Naive thymus-derived CD4-positive, alpha-beta T cell (primary cell): ENCODE data around the gene PTPRM. TPM values are rescaled to one million over a fixed set of nuclear protein-coding genes. Genes with fewer than 3 reads are reported as not detected.

ENCODE experiments used
- ATAC-seq: fragments of 150-1000 bp; cut with Tn5 transposase; 2 replicates; pipeline ENCODE4 v1.10.0; 2021; ENCODE audit warnings: mild to moderate bottlenecking, moderate library complexity
- CTCF ChIA-PET: fragments of 350-600 bp; sonication (Branson Sonifier 250); formaldehyde crosslinking; loops from one replicate; lab custom pipeline; 2021; ENCODE audit warnings: antibody characterized with exemption; lab: Charles Lee
- POLR2A ChIA-PET: fragments of 350-600 bp; sonication (Branson Sonifier 250); formaldehyde crosslinking; loops from one replicate; lab custom pipeline; 2021; ENCODE audit warnings: antibody characterized with exemption, inconsistent platforms; lab: Charles Lee
- DNase-seq, 9 donors: peaks; one replicate each; pipeline versions ENCODE4 v3.0.0 to v3.0.0-alpha.2; 2020 to 2022; ENCODE audit warnings: mixed read lengths in 1 of 9
- H3K27ac ChIP-seq: one replicate; pipeline ENCODE4 v1.7.0; 2013; ENCODE audit warnings: mild to moderate bottlenecking, low read depth, low read length, moderate library complexity
- H3K27me3 ChIP-seq, 2 donors: one replicate each; pipeline ENCODE4 v1.7.0; 2013; ENCODE audit warnings: low read length in 2 of 2, mild to moderate bottlenecking in 2 of 2, moderate library complexity in 2 of 2; ENCODE audit not compliant: control insufficient read depth in 2 of 2, insufficient read depth in 2 of 2
- H3K36me3 ChIP-seq, 3 experiments: 1 replicate in 2 of 3; 2 replicates in 1 of 3; pipeline ENCODE4 v1.7.0; 2013; ENCODE audit warnings: low read length in 3 of 3, mild to moderate bottlenecking in 3 of 3, moderate library complexity in 1 of 3; ENCODE audit not compliant: insufficient read depth in 3 of 3, control insufficient read depth in 2 of 3
- H3K4me1 ChIP-seq, 2 donors: one replicate each; pipeline ENCODE4 v1.7.0; 2013; ENCODE audit warnings: low read length in 2 of 2, mild to moderate bottlenecking in 2 of 2, moderate library complexity in 1 of 2; ENCODE audit not compliant: control insufficient read depth in 2 of 2, insufficient read depth in 2 of 2
- H3K4me3 ChIP-seq: 2 replicates; pipeline ENCODE4 v1.7.0; 2013; ENCODE audit warnings: mild to moderate bottlenecking, low read length
- H3K9me3 ChIP-seq, 3 experiments: 1 replicate in 2 of 3; 2 replicates in 1 of 3; pipeline ENCODE4 v1.7.0; 2013; ENCODE audit warnings: low read length in 3 of 3; ENCODE audit not compliant: control insufficient read depth in 2 of 3
- H3K27ac Mint-ChIP-seq, 9 donors: one replicate each; pipeline ENCODE4 v1.8.0; 2020 to 2022; ENCODE audit warnings: mixed read lengths in 9 of 9, mild to moderate bottlenecking in 8 of 9, moderate library complexity in 5 of 9, inconsistent platforms in 2 of 9
- H3K27me3 Mint-ChIP-seq, 5 donors: one replicate each; pipeline ENCODE4 v1.8.0; 2021 to 2022; ENCODE audit warnings: mixed read lengths in 5 of 5, mild to moderate bottlenecking in 1 of 5
- H3K36me3 Mint-ChIP-seq, 5 donors: one replicate each; pipeline ENCODE4 v1.8.0; 2020 to 2022; ENCODE audit warnings: mixed read lengths in 5 of 5, mild to moderate bottlenecking in 3 of 5, inconsistent platforms in 1 of 5
- H3K4me1 Mint-ChIP-seq, 7 donors: one replicate each; pipeline ENCODE4 v1.8.0; 2020 to 2022; ENCODE audit warnings: mixed read lengths in 7 of 7, mild to moderate bottlenecking in 3 of 7, inconsistent platforms in 1 of 7
- H3K4me3 Mint-ChIP-seq, 10 donors: one replicate each; pipeline ENCODE4 v1.8.0; 2020 to 2022; ENCODE audit warnings: mild to moderate bottlenecking in 10 of 10, mixed read lengths in 10 of 10, moderate library complexity in 6 of 10, inconsistent platforms in 2 of 10
- H3K9me3 Mint-ChIP-seq, 11 donors: one replicate each; pipeline ENCODE4 v1.8.0; 2020 to 2022; ENCODE audit warnings: mixed read lengths in 11 of 11, mild to moderate bottlenecking in 4 of 11, inconsistent platforms in 1 of 11, moderate library complexity in 1 of 11
- intact Hi-C, 2 donors: fragments of 100-400 bp; cut with micrococcal nuclease; formaldehyde crosslinking; loops; one replicate each; pipeline ENCODE4 v1.15.1; 2023
- polyA plus RNA-seq, 2 donors: library from polyadenylated mRNA; unstranded; fragments of 300-500 nt; fragmentation: Illumina TruSeq; gene quantifications; one replicate each; pipeline ENCODE4 v1.2.3, GENCODE V29; 2021
- total RNA-seq, 6 experiments: library from RNA in 5 of 6; stranded (reverse) in 5 of 6; gene quantifications; 1 replicate in 5 of 6; 2 replicates in 1 of 6; pipeline ENCODE4 v1.2.3 and lab custom pipeline; 2021 to 2026

Gene PTPRM
- total and polyA plus RNA-seq, 7 experiments from 2014 or later, result 3.8 to 21.2 (median 8.4) TPM

- Mint-ChIP-seq H3K36me3 (peaks cover 0 to 4% (median 1%) of the 10 kb centered on the region in 5 donors), H3K4me1 (no peaks in the 10 kb centered on the region), H3K27ac (no peak overlapping the region), H3K4me3 (no peak overlapping the region), H3K9me3 (peaks cover 0 to 5% (median 0%) of the 10 kb centered on the region in 11 donors), H3K27me3 (peaks cover 0 to under 1% (median 0%) of the 10 kb centered on the region in 5 donors)
- Histone ChIP-seq H3K36me3 (no peaks in the 10 kb centered on the region), H3K27me3 (no peaks in the 10 kb centered on the region), H3K4me3 (no peak overlapping the region), H3K4me1 (no peaks in the 10 kb centered on the region), H3K9me3 (no peaks in the 10 kb centered on the region), H3K27ac (no peak overlapping the region)
- CTCF ChIA-PET, result no interaction called here
- intact Hi-C loops, result no loop called here
- ATAC-seq (no peak), DNase-seq (no peak)
- POLR2A ChIA-PET, result no interaction called here
These were observed 747.0 kb downstream of the PTPRM start for GRCh38 chr18:8314124-8314523.

- ChIA-PET POLR2A (no interaction called here), CTCF (no interaction called here)
- H3K9me3 Mint-ChIP-seq, result peaks cover 0 to 13% (median 0%) of the 10 kb centered on the region in 11 donors
- H3K27ac ChIP-seq, result no peak overlapping the region
- no peaks in the 10 kb centered on the region for H3K27me3 ChIP-seq
- no peak overlapping the region for H3K4me3 Mint-ChIP-seq
- H3K36me3 Mint-ChIP-seq, result peaks cover 0 to 16% (median 8%) of the 10 kb centered on the region in 5 donors
- DNase-seq, result no peak
- H3K36me3 ChIP-seq, result no peaks in the 10 kb centered on the region
- no peak overlapping the region for H3K4me3 ChIP-seq
- H3K27ac Mint-ChIP-seq, result no peak overlapping the region
- no peak for ATAC-seq
- H3K27me3 Mint-ChIP-seq, result peaks cover 0 to 8% (median 0%) of the 10 kb centered on the region in 5 donors
- H3K4me1 ChIP-seq, result no peaks in the 10 kb centered on the region
- intact Hi-C loops, result no loop called here
- no peaks in the 10 kb centered on the region for H3K9me3 ChIP-seq
- H3K4me1 Mint-ChIP-seq, result no peaks in the 10 kb centered on the region
These were observed 752.8 kb downstream of the PTPRM start for GRCh38 chr18:8319798-8320489.

GRCh38 chr18:8322486-8322885 lies 755.4 kb downstream of the PTPRM start:
- Mint-ChIP-seq H3K27me3 (peaks cover 0 to 13% (median 0%) of the 10 kb centered on the region in 5 donors), H3K4me1 (no peaks in the 10 kb centered on the region), H3K4me3 (no peak overlapping the region), H3K9me3 (peaks cover 0 to 12% (median 0%) of the 10 kb centered on the region in 11 donors), H3K36me3 (peaks cover 0 to 16% (median 4%) of the 10 kb centered on the region in 5 donors), H3K27ac (no peak overlapping the region)
- CTCF ChIA-PET, result no interaction called here
- Histone ChIP-seq H3K27ac (no peak overlapping the region), H3K4me1 (no peaks in the 10 kb centered on the region), H3K9me3 (no peaks in the 10 kb centered on the region), H3K27me3 (no peaks in the 10 kb centered on the region), H3K4me3 (no peak overlapping the region), H3K36me3 (no peaks in the 10 kb centered on the region)
- ATAC-seq (no peak), DNase-seq (no peak)
- POLR2A ChIA-PET, result no interaction called here
- intact Hi-C loops, result no loop called here

- H3K27me3 ChIP-seq, result no peaks in the 10 kb centered on the region
- no peaks in the 10 kb centered on the region for H3K4me1 Mint-ChIP-seq
- H3K36me3 Mint-ChIP-seq, result peaks cover 0 to 11% (median 4%) of the 10 kb centered on the region in 5 donors
- POLR2A ChIA-PET, result no interaction called here
- intact Hi-C loops, result no loop called here
- DNase-seq, result no peak
- no peak overlapping the region for H3K4me3 ChIP-seq
- H3K4me3 Mint-ChIP-seq, result no peak overlapping the region
- peaks cover 0 to 12% (median 0%) of the 10 kb centered on the region in 11 donors for H3K9me3 Mint-ChIP-seq
- no peaks in the 10 kb centered on the region for H3K9me3 ChIP-seq
- ATAC-seq, result no peak
- no peaks in the 10 kb centered on the region for H3K4me1 ChIP-seq
- H3K27ac Mint-ChIP-seq, result no peak overlapping the region
- no peaks in the 10 kb centered on the region for H3K36me3 ChIP-seq
- H3K27me3 Mint-ChIP-seq, result peaks cover 0 to 8% (median 0%) of the 10 kb centered on the region in 5 donors
- no peak overlapping the region for H3K27ac ChIP-seq
- CTCF ChIA-PET, result no interaction called here
These were observed 757.4 kb downstream of the PTPRM start for GRCh38 chr18:8324343-8325065.

GRCh38 chr18:8326763-8327394 lies 759.8 kb downstream of the PTPRM start:
- H3K27me3 ChIP-seq, result no peaks in the 10 kb centered on the region
- Mint-ChIP-seq H3K36me3 (peaks cover 0 to 5% (median 0%) of the 10 kb centered on the region in 5 donors), H3K9me3 (peaks cover 0 to 12% (median 0%) of the 10 kb centered on the region in 11 donors), H3K27me3 (peaks cover 0 to 5% (median 4%) of the 10 kb centered on the region in 5 donors), H3K4me3 (no peak overlapping the region), H3K4me1 (no peaks in the 10 kb centered on the region), H3K27ac (no peak overlapping the region)
- H3K4me1 ChIP-seq, result no peaks in the 10 kb centered on the region
- H3K27ac ChIP-seq, result no peak overlapping the region
- ChIA-PET CTCF (no interaction called here), POLR2A (no interaction called here)
- H3K4me3 ChIP-seq, result no peak overlapping the region
- no peaks in the 10 kb centered on the region for H3K9me3 ChIP-seq
- no peak for DNase-seq
- intact Hi-C loops, result no loop called here
- no peak for ATAC-seq
- no peaks in the 10 kb centered on the region for H3K36me3 ChIP-seq

- no peaks in the 10 kb centered on the region for H3K4me1 ChIP-seq
- Mint-ChIP-seq H3K4me3 (no peak overlapping the region), H3K9me3 (peaks cover 0 to 12% (median 0%) of the 10 kb centered on the region in 11 donors), H3K27ac (no peak overlapping the region), H3K36me3 (peaks cover 0 to 5% (median 0%) of the 10 kb centered on the region in 5 donors), H3K27me3 (peaks cover 0 to 5% (median 4%) of the 10 kb centered on the region in 5 donors), H3K4me1 (no peaks in the 10 kb centered on the region)
- DNase-seq (no peak), ATAC-seq (no peak)
- intact Hi-C loops, result no loop called here
- no peak overlapping the region for H3K4me3 ChIP-seq
- H3K27ac ChIP-seq, result no peak overlapping the region
- H3K27me3 ChIP-seq, result no peaks in the 10 kb centered on the region
- POLR2A ChIA-PET, result no interaction called here
- no peaks in the 10 kb centered on the region for H3K36me3 ChIP-seq
- H3K9me3 ChIP-seq, result no peaks in the 10 kb centered on the region
- CTCF ChIA-PET, result no interaction called here
These were observed 761.0 kb downstream of the PTPRM start for GRCh38 chr18:8328126-8328525.
